CMK (cell line): ENCODE measurements around the gene KLRG1.

Experiments
- DNase-seq: peaks from one replicate; pipeline ENCODE4 v3.0.0-alpha.2; 2010; ENCODE audit warnings: low read depth

Gene KLRG1

GRCh38 chr12:8989413-8989812 is at the start of gene KLRG1:
KLRG1 (plus strand) TSS chr12:8989546; CDS start chr12:8989636, 90 bp downstream.
- peak; percentile 5 for DNase-seq

- DNase-seq, result no peak
These were observed 47.5 kb upstream of the KLRG1 start for GRCh38 chr12:8941691-8942478.

GRCh38 chr12:8943565-8944186 is 45.7 kb upstream of the KLRG1 start:
- no peak for DNase-seq

GRCh38 chr12:8946733-8947132 is 42.6 kb upstream of the KLRG1 start:
- DNase-seq, result no peak

GRCh38 chr12:8947737-8948136 is 41.6 kb upstream of the KLRG1 start:
- no peak for DNase-seq

GRCh38 chr12:8948701-8949341 is 40.5 kb upstream of the KLRG1 start:
- DNase-seq, result no peak

- peak; percentile 91 for DNase-seq
These were observed 39.8 kb upstream of the KLRG1 start, which contains the start of gene M6PR for GRCh38 chr12:8949342-8950220. M6PR (minus strand) TSS chr12:8949645; CDS start chr12:8946404, 3,241 bp downstream.

GRCh38 chr12:8950221-8950527 is 39.2 kb upstream of the KLRG1 start:
- no peak for DNase-seq

GRCh38 chr12:8950702-8951478 is 38.5 kb upstream of the KLRG1 start:
- no peak for DNase-seq

GRCh38 chr12:8951744-8952143 is 37.6 kb upstream of the KLRG1 start:
- no peak for DNase-seq

- no peak for DNase-seq
These were observed 35.5 kb upstream of the KLRG1 start for GRCh38 chr12:8953773-8954402.

- DNase-seq, result no peak
These were observed 33.3 kb upstream of the KLRG1 start for GRCh38 chr12:8956073-8956472.

- no peak for DNase-seq
These were observed 32.6 kb upstream of the KLRG1 start for GRCh38 chr12:8956772-8957171.

GRCh38 chr12:8957561-8957960 is 31.8 kb upstream of the KLRG1 start:
- no peak for DNase-seq

GRCh38 chr12:8958066-8958465 is 31.3 kb upstream of the KLRG1 start:
- DNase-seq, result no peak

GRCh38 chr12:8960176-8960575 is 29.2 kb upstream of the KLRG1 start:
- DNase-seq, result no peak

- DNase-seq, result no peak
These were observed 20.6 kb upstream of the KLRG1 start for GRCh38 chr12:8968761-8969160.

GRCh38 chr12:8969861-8970411 is 19.4 kb upstream of the KLRG1 start:
- no peak for DNase-seq

GRCh38 chr12:8970432-8970831 is 18.9 kb upstream of the KLRG1 start:
- DNase-seq, result no peak

- no peak for DNase-seq
These were observed 9.2 kb upstream of the KLRG1 start for GRCh38 chr12:8980137-8980536.
